IPS-18a (cell line): ENCODE measurements around the gene AGAP1.

Source experiments
- H3K27ac ChIP-seq: one replicate; pipeline ENCODE4 v1.5.1; 2013; ENCODE audit warnings: low read length
- H3K27me3 ChIP-seq: one replicate; pipeline ENCODE4 v1.6.1; 2013; ENCODE audit warnings: mild to moderate bottlenecking, low read length; ENCODE audit not compliant: control insufficient read depth, insufficient read depth
- H3K36me3 ChIP-seq: one replicate; pipeline ENCODE4 v1.6.1; 2013; ENCODE audit warnings: low read depth, low read length; ENCODE audit not compliant: control insufficient read depth
- H3K4me1 ChIP-seq: one replicate; pipeline ENCODE4 v1.6.1; 2013; ENCODE audit warnings: low read depth, low read length; ENCODE audit not compliant: control insufficient read depth
- H3K4me3 ChIP-seq: one replicate; pipeline ENCODE4 v1.5.1; 2013; ENCODE audit warnings: low read length
- H3K9ac ChIP-seq: one replicate; pipeline ENCODE4 v1.6.1; 2013; ENCODE audit warnings: mild to moderate bottlenecking, low read length, moderate library complexity
- H3K9me3 ChIP-seq: one replicate; pipeline ENCODE4 v1.6.1; 2013; ENCODE audit warnings: low read depth, low read length; ENCODE audit not compliant: control insufficient read depth

Gene AGAP1

DNA sequence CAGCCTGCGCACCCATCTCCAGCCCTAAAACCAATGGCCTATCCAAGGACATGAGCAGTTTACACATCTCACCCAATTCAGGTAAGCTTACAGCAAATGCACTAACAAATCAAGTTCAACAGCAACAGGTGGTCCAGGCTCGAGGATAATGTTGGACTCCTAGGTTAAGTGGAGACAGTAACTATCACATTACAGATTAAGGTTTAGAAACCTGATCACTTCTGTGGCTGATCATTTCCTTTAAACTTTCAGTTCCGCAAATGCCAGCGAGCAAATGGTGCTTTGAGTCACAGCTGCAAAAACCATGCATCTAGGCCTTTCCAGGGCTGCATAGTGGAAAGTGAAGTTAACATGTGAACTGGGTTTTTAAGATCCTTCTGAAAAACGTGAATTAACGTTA lies 415.0 kb downstream of the AGAP1 start:
- H3K27ac ChIP-seq, result no peak overlapping the region
- H3K4me1 ChIP-seq, result peaks cover 6% of the 10 kb centered on the region
- no peak overlapping the region for H3K4me3 ChIP-seq
- no peak overlapping the region for H3K9ac ChIP-seq
- H3K9me3 ChIP-seq, result no peaks in the 10 kb centered on the region
- H3K36me3 ChIP-seq, result no peaks in the 10 kb centered on the region
- peaks cover 5% of the 10 kb centered on the region for H3K27me3 ChIP-seq

DNA sequence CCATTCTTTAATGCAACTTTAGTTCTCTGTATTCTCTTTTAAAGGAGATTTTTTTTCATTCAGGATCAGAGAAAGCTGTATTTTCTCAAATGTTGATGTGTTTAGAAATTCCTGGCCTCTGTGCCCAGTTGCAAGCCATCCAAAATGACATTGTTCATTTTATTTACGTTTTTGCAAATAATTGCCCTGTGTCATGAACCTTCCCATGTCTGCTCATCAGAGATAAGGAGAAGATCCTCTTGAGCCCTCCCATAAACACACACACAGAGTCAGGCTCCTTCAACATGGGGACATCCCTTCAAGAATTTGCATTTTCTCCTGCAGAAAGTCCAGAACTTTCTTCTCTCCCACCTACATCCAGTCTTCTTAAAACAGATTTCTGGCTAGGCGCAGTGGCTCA lies 415.5 kb downstream of the AGAP1 start:
- peaks cover 5% of the 10 kb centered on the region for H3K27me3 ChIP-seq
- no peaks in the 10 kb centered on the region for H3K36me3 ChIP-seq
- no peak overlapping the region for H3K27ac ChIP-seq
- no peak overlapping the region for H3K4me3 ChIP-seq
- peaks cover 1% of the 10 kb centered on the region for H3K4me1 ChIP-seq
- H3K9me3 ChIP-seq, result no peaks in the 10 kb centered on the region
- H3K9ac ChIP-seq, result no peak overlapping the region

- Histone ChIP-seq H3K9me3 (no peaks in the 10 kb centered on the region), H3K9ac (no peak overlapping the region), H3K4me3 (no peak overlapping the region), H3K27ac (no peak overlapping the region), H3K27me3 (peaks cover 5% of the 10 kb centered on the region), H3K4me1 (no peaks in the 10 kb centered on the region), H3K36me3 (no peaks in the 10 kb centered on the region)
Measured at GRCh38 chr2:235910067-235910466, 416.2 kb downstream of the AGAP1 start.

GRCh38 chr2:235911125-235911524 lies 417.3 kb downstream of the AGAP1 start:
- Histone ChIP-seq H3K4me3 (no peak overlapping the region), H3K9ac (no peak overlapping the region), H3K27ac (no peak overlapping the region), H3K9me3 (no peaks in the 10 kb centered on the region), H3K27me3 (no peaks in the 10 kb centered on the region), H3K36me3 (no peaks in the 10 kb centered on the region), H3K4me1 (no peaks in the 10 kb centered on the region)

GRCh38 chr2:235911633-235912233 lies 417.9 kb downstream of the AGAP1 start:
- H3K36me3 ChIP-seq, result no peaks in the 10 kb centered on the region

DNA sequence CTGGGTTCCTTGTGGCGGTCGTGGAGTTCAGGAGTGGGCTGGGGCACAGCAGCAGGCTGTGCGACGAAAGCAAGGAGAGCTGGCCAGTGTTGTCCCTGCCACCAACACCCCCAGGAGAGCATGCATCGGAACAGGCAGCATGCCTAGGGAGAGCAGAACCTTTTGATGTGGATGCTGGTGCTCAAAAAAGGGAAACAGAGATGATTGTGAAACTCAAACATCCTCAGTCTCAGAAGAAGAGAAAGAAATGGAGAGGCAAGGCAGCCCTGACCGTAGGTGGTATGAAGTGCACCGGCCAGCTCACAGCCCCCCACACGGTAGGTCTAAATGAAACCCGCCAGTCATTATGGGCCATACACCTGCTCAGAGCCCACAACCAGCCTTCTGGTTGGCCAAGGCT lies 420.9 kb downstream of the AGAP1 start:
- Histone ChIP-seq H3K36me3 (no peaks in the 10 kb centered on the region), H3K9ac (no peak overlapping the region), H3K4me1 (no peaks in the 10 kb centered on the region), H3K4me3 (no peak overlapping the region), H3K27me3 (no peaks in the 10 kb centered on the region), H3K9me3 (no peaks in the 10 kb centered on the region), H3K27ac (no peak overlapping the region)

More at GRCh38 chr2:235911633-235912233, 417.9 kb downstream of the AGAP1 start:
- H3K4me1 ChIP-seq, result no peaks in the 10 kb centered on the region
- no peaks in the 10 kb centered on the region for H3K27me3 ChIP-seq
- H3K4me3 ChIP-seq, result no peak overlapping the region
- H3K9ac ChIP-seq, result no peak overlapping the region
- no peak overlapping the region for H3K27ac ChIP-seq
- no peaks in the 10 kb centered on the region for H3K9me3 ChIP-seq

GRCh38 chr2:235917506-235917905 lies 423.7 kb downstream of the AGAP1 start:
- no peaks in the 10 kb centered on the region for H3K27me3 ChIP-seq
- H3K27ac ChIP-seq, result no peak overlapping the region
- H3K4me1 ChIP-seq, result peaks cover 3% of the 10 kb centered on the region
- H3K9me3 ChIP-seq, result no peaks in the 10 kb centered on the region
- no peak overlapping the region for H3K9ac ChIP-seq
- H3K36me3 ChIP-seq, result no peaks in the 10 kb centered on the region
- no peak overlapping the region for H3K4me3 ChIP-seq

- H3K4me3 ChIP-seq, result no peak overlapping the region
- H3K9ac ChIP-seq, result no peak overlapping the region
- H3K27ac ChIP-seq, result no peak overlapping the region
- peaks cover 8% of the 10 kb centered on the region for H3K4me1 ChIP-seq
- no peaks in the 10 kb centered on the region for H3K36me3 ChIP-seq
- H3K27me3 ChIP-seq, result no peaks in the 10 kb centered on the region
- H3K9me3 ChIP-seq, result no peaks in the 10 kb centered on the region
Measured at GRCh38 chr2:235918876-235919275, 425.0 kb downstream of the AGAP1 start.

DNA sequence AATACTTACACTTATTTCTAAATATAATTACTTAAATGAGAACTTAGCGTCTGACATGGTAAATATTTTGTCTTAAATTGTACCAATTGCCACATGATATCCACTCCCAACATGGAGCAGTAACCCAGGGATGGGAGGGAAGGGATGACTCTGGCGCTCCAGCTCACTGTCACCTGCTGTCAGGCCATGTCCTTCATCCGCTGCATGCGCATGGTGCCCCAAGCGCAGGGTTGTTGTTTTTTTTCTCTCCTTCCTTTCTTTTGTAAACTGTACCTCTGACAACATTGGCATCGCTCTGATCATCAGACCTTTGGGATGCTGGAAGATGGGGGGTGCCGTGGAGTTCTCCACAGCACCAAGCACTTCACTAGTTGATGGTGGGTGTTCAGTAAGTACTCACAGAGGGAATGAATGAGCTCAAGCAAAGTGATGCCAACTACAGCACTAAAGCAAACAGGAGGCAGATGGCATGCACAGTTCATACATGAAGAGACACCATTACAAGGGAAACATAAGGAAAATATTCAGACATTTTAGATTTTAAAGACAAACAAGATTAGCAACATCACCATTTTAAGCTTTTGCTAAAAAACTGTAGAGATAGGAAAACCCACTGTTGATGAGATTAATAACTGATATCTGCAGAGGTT lies 426.5 kb downstream of the AGAP1 start:
- Histone ChIP-seq H3K27me3 (no peaks in the 10 kb centered on the region), H3K4me1 (peaks cover 8% of the 10 kb centered on the region), H3K9me3 (no peaks in the 10 kb centered on the region), H3K9ac (no peak overlapping the region), H3K4me3 (no peak overlapping the region), H3K36me3 (no peaks in the 10 kb centered on the region), H3K27ac (no peak overlapping the region)

DNA sequence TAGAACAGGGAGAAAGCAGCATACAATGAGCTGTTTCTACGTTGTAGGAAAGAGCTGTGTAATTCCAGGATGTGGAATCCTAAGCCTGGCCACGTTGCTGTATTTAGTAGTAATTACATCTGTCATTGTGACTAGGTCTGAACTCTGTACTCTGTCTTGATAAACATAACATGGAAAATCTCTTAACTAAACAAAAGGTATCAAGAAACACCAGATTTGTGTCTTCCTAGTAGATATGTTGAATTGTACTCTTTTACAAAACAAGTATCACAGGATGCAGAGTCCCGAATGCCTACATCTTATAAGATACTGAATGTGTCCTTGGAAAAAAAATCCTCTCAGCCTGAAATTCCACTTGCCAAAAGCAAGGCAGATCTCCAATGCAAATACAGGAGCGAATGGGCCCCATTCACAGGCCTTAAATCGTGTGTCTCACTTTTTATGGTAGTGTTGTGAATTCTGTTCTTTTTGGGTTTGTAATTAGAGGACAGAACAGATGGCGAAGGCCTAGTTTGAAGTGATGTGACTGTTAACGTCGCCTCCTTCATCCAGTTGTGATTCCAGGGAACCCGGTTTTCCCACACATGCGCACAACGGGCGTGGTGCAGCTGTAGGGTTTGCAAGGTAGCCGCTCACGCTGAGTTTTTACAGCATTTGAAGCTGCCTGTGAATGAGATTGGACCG lies 427.8 kb downstream of the AGAP1 start:
- H3K27ac ChIP-seq, result no peak overlapping the region
- H3K36me3 ChIP-seq, result no peaks in the 10 kb centered on the region
- H3K4me3 ChIP-seq, result no peak overlapping the region
- H3K4me1 ChIP-seq, result peaks cover 8% of the 10 kb centered on the region
- no peaks in the 10 kb centered on the region for H3K27me3 ChIP-seq
- no peaks in the 10 kb centered on the region for H3K9me3 ChIP-seq
- no peak overlapping the region for H3K9ac ChIP-seq

- no peak overlapping the region for H3K4me3 ChIP-seq
- no peaks in the 10 kb centered on the region for H3K9me3 ChIP-seq
- H3K27me3 ChIP-seq, result no peaks in the 10 kb centered on the region
- no peak overlapping the region for H3K27ac ChIP-seq
- peaks cover 8% of the 10 kb centered on the region for H3K4me1 ChIP-seq
- H3K36me3 ChIP-seq, result no peaks in the 10 kb centered on the region
- H3K9ac ChIP-seq, result no peak overlapping the region
Measured at GRCh38 chr2:235922839-235923238, 429.0 kb downstream of the AGAP1 start.
